ENCODE results near the gene TBC1D21. TPM values are rescaled to one million over a fixed set of nuclear protein-coding genes. Genes with fewer than 3 reads are reported as not detected.

The TBC1D21 gene
- total RNA-seq, 1 experiment from 2014 or later = not detected

Other genes starting within 250 kb of the TBC1D21 start
- gene NPTN, start 240.2 kb upstream of the TBC1D21 start, total RNA-seq (2021) = 61.8 and 101 TPM in 2 replicates
- 82.6 and 91.1 TPM in 2 replicates for gene CD276, start 189.2 kb upstream of the TBC1D21 start, total RNA-seq (2021)
- not detected in 2 replicates for gene INSYN1, start 120.2 kb upstream of the TBC1D21 start, total RNA-seq (2021)
- 35.8 and 50.7 TPM in 2 replicates for gene LOXL1, start 52.9 kb downstream of the TBC1D21 start, total RNA-seq (2021)
- 6.0 and 6.1 TPM in 2 replicates for gene STOML1, start 118.7 kb downstream of the TBC1D21 start, total RNA-seq (2021)
- gene PML, start 121.2 kb downstream of the TBC1D21 start, total RNA-seq (2021) = 67.2 and 81.8 TPM in 2 replicates
- 1.2 TPM in 1 of 2 replicates, not detected in the other for gene GOLGA6A, start 209.0 kb downstream of the TBC1D21 start, total RNA-seq (2021)

All from PC-9 (cell line).